SH-SY5Y (cell line): ENCODE data around the gene GREB1L.

ENCODE experiments used
- GATA2 ChIP-seq: IDR thresholded peaks from 2 replicates; pipeline ENCODE4 v1.6.1; 2011; ENCODE audit warnings: mild to moderate bottlenecking, low read depth, low read length
- GATA3 ChIP-seq: IDR thresholded peaks from 2 replicates; pipeline ENCODE4 v1.6.1; 2011; ENCODE audit warnings: low read depth, mild to moderate bottlenecking, low read length, moderate library complexity

- TF ChIP-seq GATA2 (no peak), GATA3 (no peak)
These were observed 24.1 kb downstream of the GREB1L start for GRCh38 chr18:21265971-21266673.
